GM18520 (cell line): Measurements from ENCODE around the gene TTC28.
"Not testable (repeated sequence)": the region's sequence is repeated elsewhere in the genome, so short reads cannot be mapped to it uniquely, and the experiment has no call there.

ENCODE experiments used
- ATAC-seq: cut with Tn5 transposase; IDR thresholded peaks from one replicate; pipeline ENCODE4 v1.9.1; 2021; ENCODE audit not compliant: unreplicated experiment

TTC28 gene

GRCh38 chr22:28607795-28608194, 71.8 kb downstream of the TTC28 start:
- no peak for ATAC-seq

GRCh38 chr22:28604966-28605761, 74.5 kb downstream of the TTC28 start:
- ATAC-seq: no peak

- ATAC-seq: no peak
These were observed 77.7 kb downstream of the TTC28 start for GRCh38 chr22:28601915-28602314.

- no peak for ATAC-seq
These were observed 79.0 kb downstream of the TTC28 start for GRCh38 chr22:28600546-28601143.

- no peak for ATAC-seq
These were observed 79.9 kb downstream of the TTC28 start for GRCh38 chr22:28599693-28600092.

GRCh38 chr22:28597665-28598064, 82.0 kb downstream of the TTC28 start:
- ATAC-seq: no peak

- no peak for ATAC-seq
These were observed 84.7 kb downstream of the TTC28 start for GRCh38 chr22:28594797-28595462.

GRCh38 chr22:28594076-28594796, 85.4 kb downstream of the TTC28 start:
- no peak for ATAC-seq

- ATAC-seq: no peak
These were observed 86.3 kb downstream of the TTC28 start for GRCh38 chr22:28593299-28593698.

GRCh38 chr22:28589102-28589750, 90.4 kb downstream of the TTC28 start:
- ATAC-seq: no peak

- ATAC-seq: no peak
These were observed 94.3 kb downstream of the TTC28 start for GRCh38 chr22:28585324-28585723.

GRCh38 chr22:28582806-28583205, 96.8 kb downstream of the TTC28 start:
- no peak for ATAC-seq

GRCh38 chr22:28581016-28581415, 98.6 kb downstream of the TTC28 start:
- ATAC-seq: no peak

GRCh38 chr22:28576162-28576561, 103.5 kb downstream of the TTC28 start:
- no peak for ATAC-seq

GRCh38 chr22:28574159-28574788, 105.4 kb downstream of the TTC28 start:
- no peak for ATAC-seq

GRCh38 chr22:28570696-28571373, 108.8 kb downstream of the TTC28 start:
- ATAC-seq: no peak

GRCh38 chr22:28568974-28569373, 110.7 kb downstream of the TTC28 start:
- ATAC-seq: not testable (repeated sequence)

GRCh38 chr22:28568099-28568498, 111.5 kb downstream of the TTC28 start:
- ATAC-seq: no peak

GRCh38 chr22:28566920-28567499, 112.6 kb downstream of the TTC28 start:
- ATAC-seq: not testable (repeated sequence)

GRCh38 chr22:28563636-28564035, 116.0 kb downstream of the TTC28 start:
- ATAC-seq: no peak
